ENCODE measurements around the gene CC2D2B.

GRCh38 chr10:95872158-95872711, 35.5 kb upstream of the CC2D2B start:
- TF ChIP-seq, protein P1, sequence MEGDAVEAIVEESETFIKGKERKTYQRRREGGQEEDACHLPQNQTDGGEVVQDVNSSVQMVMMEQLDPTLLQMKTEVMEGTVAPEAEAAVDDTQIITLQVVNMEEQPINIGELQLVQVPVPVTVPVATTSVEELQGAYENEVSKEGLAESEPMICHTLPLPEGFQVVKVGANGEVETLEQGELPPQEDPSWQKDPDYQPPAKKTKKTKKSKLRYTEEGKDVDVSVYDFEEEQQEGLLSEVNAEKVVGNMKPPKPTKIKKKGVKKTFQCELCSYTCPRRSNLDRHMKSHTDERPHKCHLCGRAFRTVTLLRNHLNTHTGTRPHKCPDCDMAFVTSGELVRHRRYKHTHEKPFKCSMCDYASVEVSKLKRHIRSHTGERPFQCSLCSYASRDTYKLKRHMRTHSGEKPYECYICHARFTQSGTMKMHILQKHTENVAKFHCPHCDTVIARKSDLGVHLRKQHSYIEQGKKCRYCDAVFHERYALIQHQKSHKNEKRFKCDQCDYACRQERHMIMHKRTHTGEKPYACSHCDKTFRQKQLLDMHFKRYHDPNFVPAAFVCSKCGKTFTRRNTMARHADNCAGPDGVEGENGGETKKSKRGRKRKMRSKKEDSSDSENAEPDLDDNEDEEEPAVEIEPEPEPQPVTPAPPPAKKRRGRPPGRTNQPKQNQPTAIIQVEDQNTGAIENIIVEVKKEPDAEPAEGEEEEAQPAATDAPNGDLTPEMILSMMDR (conservative IDR thresholded peaks at IDR 0.05; ENCODE audit: low read depth, low read length): no peak
- TF ChIP-seq EZH2 (IDR thresholded peaks at IDR 0.05; ENCODE audit: borderline replicate concordance, low read depth, low read length, poor library complexity, severe bottlenecking): no peak
